ENCODE measurements around the gene UGT1A8.

DNA sequence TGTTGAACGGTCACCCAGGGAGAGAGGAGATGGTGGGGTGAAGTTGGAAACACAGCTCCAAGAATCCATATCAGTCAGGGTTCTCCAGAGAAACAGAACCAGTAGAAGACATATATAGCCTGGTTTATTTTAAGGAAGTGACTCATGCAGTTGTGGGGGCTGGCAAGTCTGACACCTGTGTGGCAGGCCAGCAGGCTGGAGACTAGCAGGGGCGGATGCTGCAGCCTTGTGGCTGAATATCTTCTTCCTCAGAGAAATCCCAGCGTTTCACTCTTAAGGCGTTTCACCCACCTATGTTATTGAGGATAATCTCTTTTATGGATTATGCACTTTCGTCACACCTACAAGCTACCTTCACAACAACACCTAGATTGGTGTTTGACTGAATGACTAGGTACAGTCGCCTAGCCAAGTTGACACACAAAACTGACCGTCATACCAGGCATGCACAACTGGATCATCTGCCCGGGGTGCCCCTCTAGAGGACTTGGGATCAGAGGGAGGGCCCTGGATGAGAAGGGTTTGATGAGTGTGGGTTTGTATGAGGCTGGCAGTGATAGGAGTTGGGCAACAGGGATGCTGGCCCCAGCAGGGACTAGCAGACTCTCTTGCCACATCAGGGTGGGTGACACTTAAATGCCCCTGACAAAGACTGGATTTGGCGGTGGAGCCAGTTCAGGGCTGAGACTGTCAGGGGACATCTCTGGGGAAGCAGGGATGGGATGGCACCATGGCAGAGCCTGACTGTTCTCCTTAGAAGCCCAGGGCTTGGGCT, 184.1 kb downstream of the UGT1A8 start:
- TF ChIP-seq, protein P1, sequence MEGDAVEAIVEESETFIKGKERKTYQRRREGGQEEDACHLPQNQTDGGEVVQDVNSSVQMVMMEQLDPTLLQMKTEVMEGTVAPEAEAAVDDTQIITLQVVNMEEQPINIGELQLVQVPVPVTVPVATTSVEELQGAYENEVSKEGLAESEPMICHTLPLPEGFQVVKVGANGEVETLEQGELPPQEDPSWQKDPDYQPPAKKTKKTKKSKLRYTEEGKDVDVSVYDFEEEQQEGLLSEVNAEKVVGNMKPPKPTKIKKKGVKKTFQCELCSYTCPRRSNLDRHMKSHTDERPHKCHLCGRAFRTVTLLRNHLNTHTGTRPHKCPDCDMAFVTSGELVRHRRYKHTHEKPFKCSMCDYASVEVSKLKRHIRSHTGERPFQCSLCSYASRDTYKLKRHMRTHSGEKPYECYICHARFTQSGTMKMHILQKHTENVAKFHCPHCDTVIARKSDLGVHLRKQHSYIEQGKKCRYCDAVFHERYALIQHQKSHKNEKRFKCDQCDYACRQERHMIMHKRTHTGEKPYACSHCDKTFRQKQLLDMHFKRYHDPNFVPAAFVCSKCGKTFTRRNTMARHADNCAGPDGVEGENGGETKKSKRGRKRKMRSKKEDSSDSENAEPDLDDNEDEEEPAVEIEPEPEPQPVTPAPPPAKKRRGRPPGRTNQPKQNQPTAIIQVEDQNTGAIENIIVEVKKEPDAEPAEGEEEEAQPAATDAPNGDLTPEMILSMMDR (IDR thresholded peaks at IDR 0.05): no peak
- TF ChIP-seq POLR2A (IDR thresholded peaks at IDR 0.05; ENCODE audit: low read depth) (no peak), POLR2AphosphoS5 (IDR thresholded peaks at IDR 0.05) (no peak)

All from esophagus muscularis mucosa (tissue), 3 donors.